ENCODE measurements around the gene INSL6.
"Not testable (repeated sequence)": the region's sequence is repeated elsewhere in the genome, so short reads cannot be mapped to it uniquely, and the experiment has no call there.

The INSL6 gene

GRCh38 chr9:5185220-5185840, at the start of gene INSL6:
TSS of gene INSL6 (minus strand) at chr9:5185639. CDS start at chr9:5185602, 37 bp downstream.
- no peak for FAIRE-seq
- DNase-seq (ENCODE audit: low spot score), result no peak

GRCh38 chr9:5231212-5231611, 45.8 kb upstream of the INSL6 start, which contains the start of gene INSL4:
TSS of gene INSL4 (plus strand) at chr9:5231419. CDS start at chr9:5231524, 105 bp downstream.
- DNase-seq (ENCODE audit: low spot score) (peak; percentile 21), FAIRE-seq (no peak)

GRCh38 chr9:5230554-5230953, 45.1 kb upstream of the INSL6 start:
- DNase-seq (ENCODE audit: low spot score), result no peak
- FAIRE-seq, result no peak

- FAIRE-seq (no peak), DNase-seq (ENCODE audit: low spot score) (no peak)
Observed at GRCh38 chr9:5205071-5205470, 19.6 kb upstream of the INSL6 start.

GRCh38 chr9:5195463-5195862, 10.0 kb upstream of the INSL6 start:
- no peak for DNase-seq (ENCODE audit: low spot score)
- FAIRE-seq, result no peak

GRCh38 chr9:5193345-5193744, 7.9 kb upstream of the INSL6 start:
- DNase-seq (ENCODE audit: low spot score), result no peak
- no peak for FAIRE-seq

- FAIRE-seq, result no peak
- DNase-seq (ENCODE audit: low spot score), result no peak
Observed at GRCh38 chr9:5191985-5192384, 6.5 kb upstream of the INSL6 start.

- no peak for FAIRE-seq
Observed at GRCh38 chr9:5188060-5188984, 2.9 kb upstream of the INSL6 start.

GRCh38 chr9:5186416-5187169, 1.2 kb upstream of the INSL6 start:
- peak; percentile 49 for DNase-seq (ENCODE audit: low spot score)
- FAIRE-seq, result no peak

More at GRCh38 chr9:5188060-5188984, 2.9 kb upstream of the INSL6 start:
- DNase-seq (ENCODE audit: low spot score), result no peak

- DNase-seq (ENCODE audit: low spot score) (no peak), FAIRE-seq (no peak)
Observed at GRCh38 chr9:5184776-5185175, 663 bp downstream of the INSL6 start.

- not testable (repeated sequence) for FAIRE-seq; DNase-seq (ENCODE audit: low spot score)
Observed at GRCh38 chr9:5180631-5181030, 4.8 kb downstream of the INSL6 start.

- no peak for DNase-seq (ENCODE audit: low spot score)
Observed at GRCh38 chr9:5178126-5178805, 7.2 kb downstream of the INSL6 start.

GRCh38 chr9:5146241-5146640, 39.2 kb downstream of the INSL6 start:
- no peak for FAIRE-seq

More at GRCh38 chr9:5178126-5178805, 7.2 kb downstream of the INSL6 start:
- no peak for FAIRE-seq

GRCh38 chr9:5144217-5144616, 41.2 kb downstream of the INSL6 start:
- FAIRE-seq (no peak), DNase-seq (ENCODE audit: low spot score) (no peak)

More at GRCh38 chr9:5146241-5146640, 39.2 kb downstream of the INSL6 start:
- DNase-seq (ENCODE audit: low spot score), result no peak

GRCh38 chr9:5140151-5140550, 45.3 kb downstream of the INSL6 start:
- no peak for FAIRE-seq
- DNase-seq (ENCODE audit: low spot score), result no peak

- FAIRE-seq, result no peak
Observed at GRCh38 chr9:5122516-5122915, 62.9 kb downstream of the INSL6 start.

GRCh38 chr9:5122116-5122515, 63.3 kb downstream of the INSL6 start:
- no peak for FAIRE-seq
- DNase-seq (ENCODE audit: low spot score), result no peak

More at GRCh38 chr9:5122516-5122915, 62.9 kb downstream of the INSL6 start:
- DNase-seq (ENCODE audit: low spot score), result no peak

- DNase-seq (ENCODE audit: low spot score), result no peak
- no peak for FAIRE-seq
Observed at GRCh38 chr9:5113994-5114748, 71.3 kb downstream of the INSL6 start.

Measured in urothelium cell line (cell line).